GM12878 (cell line): ENCODE results near the gene SERPINB4. TPM values are rescaled to one million over a fixed set of nuclear protein-coding genes. Genes with fewer than 3 reads are reported as not detected.

Experiments used
- ATAC-seq: fragments of 200-7000 bp; cut with Tn5 transposase; 3 replicates; pipeline ENCODE4 v1.9.1; 2020; ENCODE audit warnings: mild to moderate bottlenecking, moderate library complexity
- BruUV-seq: library from RNA; stranded (reverse); fragments of 400-500 nt; replicated peaks from 2 replicates; lab custom pipeline; 2021; lab: Mats Ljungman, UMichigan
- CTCF ChIA-PET: fragments of 300-600 bp; sonication (Branson Sonifier 250); formaldehyde crosslinking; extraction: SDS; loops from one replicate; lab custom pipeline; 2021; ENCODE audit warnings: inconsistent platforms; lab: Yijun Ruan, JAX
- POLR2A ChIA-PET: fragments of 350-600 bp; formaldehyde crosslinking; extraction: SDS; loops from one replicate; lab custom pipeline; 2021; ENCODE audit warnings: inconsistent platforms; lab: Charles Lee
- RAD21 ChIA-PET: fragments of 300-600 bp; sonication (Branson Sonifier 250); formaldehyde crosslinking; loops from one replicate; lab custom pipeline; 2023; ENCODE audit warnings: antibody characterized with exemption; ENCODE audit not compliant: unreplicated experiment; lab: Charles Lee
- SMC1A ChIA-PET: fragments of 300-600 bp; sonication (Branson Sonifier 250); formaldehyde crosslinking; loops from one replicate; lab custom pipeline; 2023; ENCODE audit not compliant: unreplicated experiment, uncharacterized antibody; lab: Charles Lee
- DNase-seq: peaks from one replicate; pipeline ENCODE4 v3.0.0-alpha.2; 2011; ENCODE audit warnings: low read depth, low spot score
- FAIRE-seq: peaks from 3 replicates; lab custom pipeline; 2011; peaks lifted over from hg19 to GRCh38; lab: Jason Lieb, UNC
- H2AFZ ChIP-seq: 2 replicates; pipeline ENCODE4 v1.6.0; 2011; ENCODE audit warnings: low read depth, low read length, control low read depth; ENCODE audit not compliant: control insufficient read depth
- H3K27ac ChIP-seq: 2 replicates; pipeline ENCODE4 v1.5.1; 2011; ENCODE audit warnings: control low read depth; ENCODE audit not compliant: control insufficient read depth, insufficient read depth
- H3K27me3 ChIP-seq, 2 experiments: replicated peaks in 1 of 2; 2 replicates each; pipeline versions ENCODE4 v1.6.0 to v1.6.1; 2011; ENCODE audit warnings: low read length in 1 of 2; ENCODE audit not compliant: control insufficient read depth in 2 of 2, insufficient read depth in 2 of 2
- H3K36me3 ChIP-seq, 2 experiments: 2 replicates each; pipeline ENCODE4 v1.5.1; 2011; ENCODE audit warnings: low read length in 1 of 2; ENCODE audit not compliant: control insufficient read depth in 2 of 2, insufficient read depth in 2 of 2
- H3K4me1 ChIP-seq: 2 replicates; pipeline ENCODE4 v1.6.1; 2011; ENCODE audit warnings: mild to moderate bottlenecking, low read length, moderate library complexity, mixed read lengths; ENCODE audit not compliant: control insufficient read depth, insufficient read depth
- H3K4me2 ChIP-seq: 2 replicates; pipeline ENCODE4 v1.6.0; 2011; ENCODE audit warnings: control low read depth; ENCODE audit not compliant: control insufficient read depth, insufficient read depth
- H3K4me3 ChIP-seq: fragments of 200-600 bp; sonication (generic); 2 replicates; pipeline ENCODE4 v1.5.1; 2016
- H3K79me2 ChIP-seq: 2 replicates; pipeline ENCODE4 v1.6.0; 2011; ENCODE audit warnings: low read length; ENCODE audit not compliant: control insufficient read depth, insufficient read depth
- H3K9ac ChIP-seq: 2 replicates; pipeline ENCODE4 v1.8.0; 2011; ENCODE audit warnings: low read length, control low read depth, mixed read lengths; ENCODE audit not compliant: control insufficient read depth, insufficient read depth
- H3K9me3 ChIP-seq: replicated peaks from 3 replicates; pipeline ENCODE4 v1.5.1; 2011; ENCODE audit warnings: mild to moderate bottlenecking, low read length; ENCODE audit not compliant: control insufficient read depth, insufficient read depth
- H4K20me1 ChIP-seq: 2 replicates; pipeline ENCODE4 v1.6.0; 2011; ENCODE audit not compliant: control insufficient read depth, insufficient read depth
- BACH1 ChIP-seq: fragments of 450-650 bp; IDR thresholded peaks from 2 replicates; pipeline ENCODE4 v1.6.1; 2017; ENCODE audit warnings: mild to moderate bottlenecking, borderline replicate concordance
- FOXM1 ChIP-seq: IDR thresholded peaks from 2 replicates; pipeline ENCODE4 v1.6.1; 2012; ENCODE audit warnings: low read depth, mild to moderate bottlenecking, inconsistent platforms, low read length, moderate library complexity
- MYB ChIP-seq: fragments of 150-350 bp; IDR thresholded peaks from 2 replicates; pipeline ENCODE4 v1.6.1; 2014; ENCODE audit warnings: mild to moderate bottlenecking, low read depth, low read length, borderline replicate concordance
- POLR2AphosphoS5 ChIP-seq: IDR thresholded peaks from 2 replicates; pipeline ENCODE4 v1.6.1; 2011; ENCODE audit warnings: mild to moderate bottlenecking, low read length, inconsistent platforms
- SMARCA5 ChIP-seq: fragments of 450-650 bp; IDR thresholded peaks from 2 replicates; pipeline ENCODE4 v1.6.1; 2017; ENCODE audit warnings: mild to moderate bottlenecking
- SP1 ChIP-seq: IDR thresholded peaks from one replicate; pipeline ENCODE4 v1.6.1; 2011; ENCODE audit warnings: low read depth, low read length
- ZZZ3 ChIP-seq: IDR thresholded peaks from 2 replicates; pipeline ENCODE4 v1.6.1; 2011; ENCODE audit warnings: low read depth; ENCODE audit not compliant: control insufficient read depth, insufficient read length
- WGBS: methylation state at CpG from one replicate; pipeline ENCODE4 v1.1.6; 2016; ENCODE audit warnings: low lambda C conversion rate; ENCODE audit not compliant: insufficient replicate concordance, insufficient coverage; ENCODE audit errors: missing lambda C conversion rate; 5-methylcytosine and 5-hydroxymethylcytosine counted together
- in situ Hi-C: fragments of 300-500 bp; cut with MboI; formaldehyde crosslinking; loops from 9 replicates; pipeline ENCODE4 v1.14.3; 2018; ENCODE audit warnings: mixed read lengths
- intact Hi-C: fragments of 100-400 bp; cut with micrococcal nuclease; formaldehyde crosslinking; loops from one replicate; pipeline ENCODE4 v1.14.2; 2022; ENCODE audit not compliant: unreplicated experiment
- polyA plus RNA-seq, 11 experiments: library from polyadenylated mRNA; depleted of rRNA in 4 of 11; unstranded in 6 of 11; stranded (reverse) in 5 of 11; fragments of >200 nt; fragmentation: Nextera tagmentation in 4 of 11; fragmentation: Illumina TruSeq in 1 of 11; extraction: Ambion mirVana in 4 of 11; extraction: Trizol in 1 of 11; gene quantifications; 1 replicate in 1 of 11; 2 replicates in 10 of 11; pipeline versions ENCODE4 v1.2.1 to v1.2.3, GENCODE V29; 2011 to 2016; ENCODE audit warnings: inconsistent platforms in 2 of 11, missing spikeins in 2 of 11, low read depth in 1 of 11
- total RNA-seq, 4 experiments: library from RNA; depleted of rRNA in 3 of 4; stranded (reverse); fragments of >200 nt in 3 of 4; fragmentation: Illumina TruSeq in 1 of 4; extraction: Trizol in 1 of 4; gene quantifications; 2 replicates each; pipeline versions ENCODE4 v1.2.1 to v1.2.3, GENCODE V29; 2013 to 2021

The SERPINB4 gene
- total and polyA plus RNA-seq, 10 of the 15 experiments (the other 5 are each of a cell fraction or from before 2014, with no cell fraction given) = not detected

DNA sequence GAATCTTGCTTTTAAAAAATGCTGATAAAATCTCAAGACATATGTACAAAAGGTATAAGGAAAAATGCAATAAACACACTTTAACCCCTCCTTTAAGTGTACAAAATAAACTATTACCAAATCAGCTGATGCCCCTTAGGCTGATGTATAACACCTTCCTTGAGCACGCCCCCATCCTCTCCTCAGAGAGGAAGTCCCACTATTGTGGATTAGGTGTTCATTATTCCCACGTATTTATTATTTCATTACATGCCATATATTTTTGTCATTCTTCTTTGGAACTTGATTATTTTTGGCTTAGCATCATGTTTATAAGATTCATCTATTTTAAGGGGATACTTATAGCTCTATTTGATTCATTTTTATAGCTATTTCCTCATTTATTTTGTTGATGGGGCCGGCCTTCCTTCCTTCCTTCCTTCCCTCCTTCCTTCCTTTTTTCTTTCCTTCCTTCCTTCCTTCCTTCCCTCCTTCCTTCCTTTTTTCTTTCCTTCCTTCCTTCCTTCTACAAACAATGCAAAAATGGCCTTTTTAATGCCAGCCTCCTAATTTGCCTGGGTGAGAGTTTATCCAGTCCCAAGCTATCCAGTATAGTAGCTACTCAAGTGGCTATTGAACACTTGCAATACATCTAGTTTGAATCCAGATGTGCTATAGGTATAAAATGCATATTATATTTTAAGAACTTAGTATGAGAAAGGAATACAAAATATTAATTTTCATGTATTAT, 52.9 kb downstream of the SERPINB4 start:
- 1% methylated on average over 3 of the region's 3 CpGs for WGBS
- Histone ChIP-seq H3K27me3 (peaks cover 0 to 3% of the 10 kb centered on the region in 2 experiments; a peak in 3 of 4 replicates), H4K20me1 (no peaks in the 10 kb centered on the region), H3K27ac (no peak overlapping the region), H3K4me3 (no peak overlapping the region), H2AFZ (no peak overlapping the region), H3K36me3 (no peaks in the 10 kb centered on the region), H3K9ac (no peak overlapping the region), H3K79me2 (no peaks in the 10 kb centered on the region), H3K4me1 (no peaks in the 10 kb centered on the region), H3K4me2 (no peak overlapping the region), H3K9me3 (no peaks in the 10 kb centered on the region)
- intact Hi-C loops (no loop called here), in situ Hi-C loops (no loop called here)
- no peak for ATAC-seq
- TF ChIP-seq FOXM1 (no peak), SP1 (no peak), POLR2AphosphoS5 (no peak), ZZZ3 (no peak), BACH1 (no peak), SMARCA5 (no peak), MYB (no peak)
- SMC1A ChIA-PET = interaction anchor here (0.6 to 0.7 kb wide), 2 partner anchors 60 to 64 kb away, joined by 3 read pairs; no protein-coding TSS in a partner anchor
- RAD21 ChIA-PET = interaction anchor here (1.6 kb wide), 1 partner anchor 14 kb away, joined by 5 read pairs; no protein-coding TSS in a partner anchor
- FAIRE-seq = no peak
- no peak for DNase-seq
- BruUV-seq = no TSS peak
- POLR2A ChIA-PET = interaction anchor here (0.6 kb wide), 1 partner anchor 526 kb away, joined by 5 read pairs; no protein-coding TSS in a partner anchor
- CTCF ChIA-PET = interaction anchor here (0.6 to 1.4 kb wide), 6 partner anchors 8 to 151 kb away, joined by 3 to 8 read pairs (median 4); no protein-coding TSS in a partner anchor
